ENCODE measurements around the gene BRD9. TPM values are rescaled to one million over a fixed set of nuclear protein-coding genes. Genes with fewer than 3 reads are reported as not detected.
A peak's percentile ranks its signal among the peaks of the same experiment; 100 is the strongest.
"Not testable (repeated sequence)": the region's sequence is repeated elsewhere in the genome, so short reads cannot be mapped to it uniquely, and the experiment has no call there.

The BRD9 gene
- total and polyA plus RNA-seq, 2 experiments from 2014 or later, result 24.5 to 36.9 TPM

DNA sequence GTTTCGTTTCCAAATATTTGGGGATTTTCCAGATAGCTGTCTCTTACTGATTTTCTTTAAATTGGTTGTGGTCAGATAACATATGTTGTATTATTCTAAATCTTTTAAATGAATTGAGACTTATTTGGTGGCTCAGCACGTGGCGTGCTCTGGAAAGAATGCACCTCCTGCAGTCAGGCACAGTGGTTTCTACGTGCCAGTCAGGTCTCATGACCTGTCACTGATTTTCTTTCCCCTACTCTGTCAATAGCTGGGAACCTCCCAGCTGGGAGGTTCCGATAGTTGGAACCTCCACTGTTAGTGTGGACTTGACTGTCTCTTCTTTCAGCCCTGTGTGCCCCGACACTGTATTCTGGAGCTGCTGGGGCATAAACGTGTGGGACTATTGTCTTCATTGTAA is 27.7 kb upstream of the BRD9 start:
- Histone ChIP-seq H3K4me1 (ENCODE audit: low read depth) (peaks cover 4% of the 10 kb centered on the region), H3K27ac (no peak overlapping the region), H3K27me3 (peaks cover 10% of the 10 kb centered on the region), H3K36me3 (no peaks in the 10 kb centered on the region), H3K4me3 (no peak overlapping the region), H3K9me3 (ENCODE audit: low read depth) (no peaks in the 10 kb centered on the region)
- DNase-seq (ENCODE audit: low read depth in 1 of 2, low spot score in 1 of 2), result no peak
- TF ChIP-seq, protein P1, sequence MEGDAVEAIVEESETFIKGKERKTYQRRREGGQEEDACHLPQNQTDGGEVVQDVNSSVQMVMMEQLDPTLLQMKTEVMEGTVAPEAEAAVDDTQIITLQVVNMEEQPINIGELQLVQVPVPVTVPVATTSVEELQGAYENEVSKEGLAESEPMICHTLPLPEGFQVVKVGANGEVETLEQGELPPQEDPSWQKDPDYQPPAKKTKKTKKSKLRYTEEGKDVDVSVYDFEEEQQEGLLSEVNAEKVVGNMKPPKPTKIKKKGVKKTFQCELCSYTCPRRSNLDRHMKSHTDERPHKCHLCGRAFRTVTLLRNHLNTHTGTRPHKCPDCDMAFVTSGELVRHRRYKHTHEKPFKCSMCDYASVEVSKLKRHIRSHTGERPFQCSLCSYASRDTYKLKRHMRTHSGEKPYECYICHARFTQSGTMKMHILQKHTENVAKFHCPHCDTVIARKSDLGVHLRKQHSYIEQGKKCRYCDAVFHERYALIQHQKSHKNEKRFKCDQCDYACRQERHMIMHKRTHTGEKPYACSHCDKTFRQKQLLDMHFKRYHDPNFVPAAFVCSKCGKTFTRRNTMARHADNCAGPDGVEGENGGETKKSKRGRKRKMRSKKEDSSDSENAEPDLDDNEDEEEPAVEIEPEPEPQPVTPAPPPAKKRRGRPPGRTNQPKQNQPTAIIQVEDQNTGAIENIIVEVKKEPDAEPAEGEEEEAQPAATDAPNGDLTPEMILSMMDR (IDR thresholded peaks at IDR 0.05; ENCODE audit: low read depth, low read length), result no peak

DNA sequence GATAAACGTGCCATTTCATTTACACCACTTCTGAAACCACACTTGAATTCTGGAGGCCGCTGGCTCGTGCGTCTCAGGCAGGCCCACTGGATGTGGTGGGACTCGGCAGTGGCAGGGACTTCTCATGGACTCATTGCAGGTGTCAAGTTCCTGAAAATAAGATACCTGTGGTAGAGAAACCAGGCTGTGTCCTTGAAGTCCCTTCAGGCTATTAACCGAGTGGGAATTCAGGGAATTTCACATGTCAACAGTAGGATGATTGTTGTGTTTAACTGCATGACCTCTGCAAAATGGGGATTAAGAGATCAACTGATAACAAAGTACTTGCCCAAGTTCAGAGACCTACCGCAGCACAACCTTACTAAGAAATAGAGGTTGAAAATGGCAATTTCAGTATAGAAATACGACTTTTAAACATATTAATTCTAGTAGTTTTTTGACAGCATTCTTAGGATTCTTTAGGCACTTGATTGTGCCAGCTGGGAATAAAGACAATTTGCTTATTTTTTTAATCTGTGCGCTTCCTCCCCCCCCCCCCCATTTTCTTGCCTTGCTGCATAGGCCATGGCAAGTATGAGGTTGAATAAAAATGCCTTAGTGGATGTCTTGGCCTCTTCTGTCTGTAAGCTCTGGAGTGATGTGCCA is 26.9 kb upstream of the BRD9 start:
- Histone ChIP-seq H3K4me1 (ENCODE audit: low read depth) (peaks cover 4% of the 10 kb centered on the region), H3K36me3 (no peaks in the 10 kb centered on the region), H3K27ac (no peak overlapping the region), H3K4me3 (no peak overlapping the region), H3K27me3 (peaks cover 1% of the 10 kb centered on the region), H3K9me3 (ENCODE audit: low read depth) (no peaks in the 10 kb centered on the region)
- TF ChIP-seq, protein P1 (IDR thresholded peaks at IDR 0.05; ENCODE audit: low read depth, low read length), result no peak
- DNase-seq (ENCODE audit: low read depth in 1 of 2, low spot score in 1 of 2), result peak in 1 of 2 donors; percentile 27

GRCh38 chr5:918717-919116 is 26.1 kb upstream of the BRD9 start:
- not testable (repeated sequence) for H3K9me3 ChIP-seq (ENCODE audit: low read depth); H3K27ac ChIP-seq; H3K36me3 ChIP-seq; H3K4me1 ChIP-seq (ENCODE audit: low read depth); H3K27me3 ChIP-seq; DNase-seq (ENCODE audit: low read depth in 1 of 2, low spot score in 1 of 2); H3K4me3 ChIP-seq

GRCh38 chr5:916441-917293 is 24.1 kb upstream of the BRD9 start:
- TF ChIP-seq, protein P1 (IDR thresholded peaks at IDR 0.05; ENCODE audit: low read depth, low read length), result no peak
- DNase-seq (ENCODE audit: low read depth in 1 of 2, low spot score in 1 of 2), result no peak
- no peaks in the 10 kb centered on the region for H3K36me3 ChIP-seq
- H3K4me1 ChIP-seq (ENCODE audit: low read depth), result peaks cover 4% of the 10 kb centered on the region
- no peaks in the 10 kb centered on the region for H3K9me3 ChIP-seq (ENCODE audit: low read depth)
- H3K4me3 ChIP-seq, result no peak overlapping the region
- no peak overlapping the region for H3K27ac ChIP-seq
- no peaks in the 10 kb centered on the region for H3K27me3 ChIP-seq

DNA sequence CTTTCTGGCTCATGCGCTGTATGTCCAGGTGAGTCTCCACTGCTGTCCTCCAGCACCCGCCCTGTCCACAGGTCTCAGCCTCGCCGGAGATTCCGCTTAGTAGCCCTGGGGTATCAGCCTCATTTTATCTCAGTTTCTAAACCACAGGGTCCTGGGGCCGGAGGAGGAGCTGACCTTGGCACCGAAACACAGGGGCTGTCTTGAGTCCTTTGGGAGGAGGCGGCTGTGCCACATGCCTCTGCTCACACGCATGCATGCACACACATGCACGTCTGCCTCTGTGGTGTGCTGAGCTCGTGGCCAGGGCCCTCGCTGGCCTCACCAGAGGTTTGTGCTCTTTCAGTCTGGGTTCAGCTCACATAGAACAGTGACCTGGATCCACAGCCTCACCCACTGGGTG is 23.3 kb upstream of the BRD9 start:
- DNase-seq (ENCODE audit: low read depth in 1 of 2, low spot score in 1 of 2), result no peak
- Histone ChIP-seq H3K4me1 (ENCODE audit: low read depth) (peaks cover 4% of the 10 kb centered on the region), H3K36me3 (no peaks in the 10 kb centered on the region), H3K27ac (no peak overlapping the region), H3K9me3 (ENCODE audit: low read depth) (no peaks in the 10 kb centered on the region), H3K4me3 (no peak overlapping the region), H3K27me3 (no peaks in the 10 kb centered on the region)
- TF ChIP-seq, protein P1 (IDR thresholded peaks at IDR 0.05; ENCODE audit: low read depth, low read length), result no peak

DNA sequence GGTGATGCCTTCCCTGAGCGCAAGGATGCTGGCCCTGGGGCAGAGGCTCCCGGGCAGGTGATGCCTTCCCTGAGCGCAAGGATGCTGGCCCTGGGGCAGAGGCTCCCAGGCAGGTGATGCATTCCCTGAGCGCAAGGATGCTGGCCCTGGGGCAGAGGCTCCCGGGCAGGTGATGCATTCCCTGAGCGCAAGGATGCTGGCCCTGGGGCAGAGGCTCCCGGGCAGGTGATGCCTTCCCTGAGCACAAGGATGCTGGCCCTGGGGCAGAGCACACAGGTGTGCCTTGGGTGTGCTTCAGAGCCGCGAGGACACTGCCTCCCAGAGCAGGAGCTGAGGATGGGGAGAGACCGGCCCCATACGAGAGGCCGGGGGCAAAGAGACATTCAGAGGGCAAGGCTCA is 22.7 kb upstream of the BRD9 start:
- H3K36me3 ChIP-seq, result not testable (repeated sequence)

More for the DNA sequence above, 22.7 kb upstream of the BRD9 start:
- not testable (repeated sequence) for H3K4me3 ChIP-seq; DNase-seq (ENCODE audit: low read depth in 1 of 2, low spot score in 1 of 2); H3K27me3 ChIP-seq; H3K9me3 ChIP-seq (ENCODE audit: low read depth); H3K4me1 ChIP-seq (ENCODE audit: low read depth); H3K27ac ChIP-seq

All from cardiac muscle cell (in vitro differentiated cells and primary cell).